GM19467 (cell line): ENCODE data around the gene RNASE12.

ENCODE experiments used
- ATAC-seq: cut with Tn5 transposase; IDR thresholded peaks from one replicate; pipeline ENCODE4 v1.9.1; 2021; ENCODE audit warnings: mild to moderate bottlenecking, moderate library complexity; ENCODE audit not compliant: unreplicated experiment

The RNASE12 gene

GRCh38 chr14:20546877-20547276 lies 44.3 kb downstream of the RNASE12 start:
- no peak for ATAC-seq
